SK-N-SH (cell line): ENCODE results near the gene PIAS2. TPM values are rescaled to one million over a fixed set of nuclear protein-coding genes. Genes with fewer than 3 reads are reported as not detected.
"Not testable (repeated sequence)": the region's sequence is repeated elsewhere in the genome, so short reads cannot be mapped to it uniquely, and the experiment has no call there.

ENCODE experiments used
- CTCF ChIA-PET: fragments of 300-600, 350-600 bp; formaldehyde crosslinking; extraction: SDS; loops from one replicate; lab custom pipeline; 2021; lab: Yijun Ruan, JAX
- POLR2A ChIA-PET: fragments of 350-600 bp; sonication (Branson Sonifier 250); formaldehyde crosslinking; extraction: SDS; loops from one replicate; lab custom pipeline; 2020; ENCODE audit warnings: antibody characterized with exemption, inconsistent platforms; lab: Yijun Ruan, JAX
- DNase-seq: peaks from one replicate; pipeline ENCODE4 v3.0.0; 2012
- H2AFZ ChIP-seq: fragments of 200-600 bp; sonication (generic); 2 replicates; pipeline ENCODE4 v1.8.1; 2016; ENCODE audit warnings: antibody characterized with exemption, mild to moderate bottlenecking, low read depth
- H3F3A ChIP-seq: fragments of 200-600 bp; sonication (generic); replicated peaks from 2 replicates; pipeline ENCODE3; 2016; ENCODE audit warnings: antibody characterized with exemption, mild to moderate bottlenecking; ENCODE audit not compliant: insufficient read depth
- H3K27ac ChIP-seq, 2 experiments: fragments of 200-500 bp in 1 of 2; fragments of 200-600 bp in 1 of 2; sonication (Bioruptor generic) in 1 of 2; sonication (generic), shearing (Covaris generic) in 1 of 2; 2 replicates each; pipeline versions ENCODE4 v1.5.1 to v1.6.1; 2014 to 2016; ENCODE audit warnings: low read depth in 2 of 2, inconsistent platforms in 1 of 2, low read length in 1 of 2, mild to moderate bottlenecking in 1 of 2, mixed read lengths in 1 of 2
- H3K27me3 ChIP-seq: fragments of 200-600 bp; sonication (generic), shearing (Covaris generic); 2 replicates; pipeline ENCODE4 v1.6.1; 2016; ENCODE audit warnings: mixed run types; ENCODE audit not compliant: insufficient read depth
- H3K36me3 ChIP-seq, 2 experiments: fragments of 200-500 bp in 1 of 2; fragments of 200-600 bp in 1 of 2; sonication (Bioruptor generic) in 1 of 2; sonication (generic) in 1 of 2; replicated peaks in 1 of 2; 2 replicates each; pipeline versions ENCODE3 to v1.5.1; 2014 to 2016; ENCODE audit warnings: low read length in 1 of 2, mild to moderate bottlenecking in 1 of 2; ENCODE audit not compliant: insufficient read depth in 2 of 2, control insufficient read depth in 1 of 2
- H3K4me1 ChIP-seq, 2 experiments: fragments of 200-500 bp in 1 of 2; fragments of 200-600 bp in 1 of 2; sonication (Bioruptor generic) in 1 of 2; sonication (generic), shearing (Covaris generic) in 1 of 2; 2 replicates each; pipeline versions ENCODE4 v1.5.1 to v1.6.1; 2014 to 2016; ENCODE audit warnings: low read depth in 1 of 2, low read length in 1 of 2, mixed run types in 1 of 2; ENCODE audit not compliant: insufficient read depth in 2 of 2, control insufficient read depth in 1 of 2
- H3K4me2 ChIP-seq: fragments of 200-600 bp; sonication (generic), shearing (Covaris generic); 2 replicates; pipeline ENCODE4 v1.6.1; 2017; ENCODE audit warnings: mixed run types
- H3K4me3 ChIP-seq, 2 experiments: fragments of 200-500 bp in 1 of 2; fragments of 200-600 bp in 1 of 2; sonication (Bioruptor generic) in 1 of 2; sonication (generic), shearing (Covaris generic) in 1 of 2; 2 replicates each; pipeline versions ENCODE4 v1.5.1 to v1.8.1; 2014 to 2016; ENCODE audit warnings: low read depth in 2 of 2, inconsistent platforms in 1 of 2, low read length in 1 of 2, mild to moderate bottlenecking in 1 of 2, mixed read lengths in 1 of 2, moderate library complexity in 1 of 2
- H3K79me2 ChIP-seq: fragments of 200-600 bp; sonication (generic); 2 replicates; pipeline ENCODE4 v1.8.1; 2017; ENCODE audit warnings: mild to moderate bottlenecking; ENCODE audit not compliant: insufficient read depth
- H3K9ac ChIP-seq: fragments of 200-600 bp; sonication (generic); 2 replicates; pipeline ENCODE4 v1.6.1; 2017; ENCODE audit warnings: mixed run types
- H3K9me2 ChIP-seq: fragments of 200-600 bp; sonication (generic); 2 replicates; pipeline ENCODE4 v1.6.1; 2017; ENCODE audit warnings: mixed run types
- H3K9me3 ChIP-seq: fragments of 200-600 bp; sonication (generic); 2 replicates; pipeline ENCODE4 v1.6.1; 2017; ENCODE audit warnings: mixed run types, mild to moderate bottlenecking, moderate library complexity
- H4K20me1 ChIP-seq: fragments of 200-600 bp; sonication (generic); 2 replicates; pipeline ENCODE4 v1.6.1; 2017; ENCODE audit warnings: mild to moderate bottlenecking, mixed run types; ENCODE audit not compliant: insufficient read depth
- EP300 ChIP-seq, 2 experiments: IDR thresholded peaks; 2 replicates each; pipeline versions ENCODE4 v1.4.0 to v1.6.1; 2012; ENCODE audit warnings: borderline replicate concordance in 1 of 2, low read depth in 1 of 2, low read length in 1 of 2
- FOSL2 ChIP-seq: IDR thresholded peaks from 2 replicates; pipeline ENCODE4 v1.4.0; 2012; ENCODE audit warnings: low read depth, mild to moderate bottlenecking, moderate library complexity, borderline replicate concordance
- FOXJ3 ChIP-seq: sonication (generic); formaldehyde crosslinking; IDR thresholded peaks from 2 replicates; pipeline ENCODE4 v1.5.1; 2020; ENCODE audit warnings: mild to moderate bottlenecking, missing genetic modification reagents
- MEF2A ChIP-seq: IDR thresholded peaks from 2 replicates; pipeline ENCODE4 v1.4.0; 2012; ENCODE audit warnings: low read depth, borderline replicate concordance
- SIN3A ChIP-seq: IDR thresholded peaks from 2 replicates; pipeline ENCODE4 v1.6.1; 2012; ENCODE audit warnings: low read depth, mild to moderate bottlenecking, low read length, moderate library complexity, borderline replicate concordance
- TAF1 ChIP-seq: IDR thresholded peaks from 2 replicates; pipeline ENCODE4 v1.6.1; 2012; ENCODE audit warnings: low read depth, mild to moderate bottlenecking, low read length, moderate library complexity, borderline replicate concordance
- WGBS: methylation state at CpG from one replicate; pipeline ENCODE4 v1.1.6; 2017; ENCODE audit warnings: low lambda C conversion rate; 5-methylcytosine and 5-hydroxymethylcytosine counted together
- polyA plus RNA-seq, 3 experiments: library from polyadenylated mRNA; depleted of rRNA; stranded (reverse); fragments of >200 nt; gene quantifications; 2 replicates each; pipeline ENCODE4 v1.2.3, GENCODE V29; 2012
- TF ChIP-seq, protein P1 (sequence below): IDR thresholded peaks from 2 replicates; pipeline ENCODE4 v1.4.0; 2012; ENCODE audit warnings: low read depth, borderline replicate concordance
- TF ChIP-seq, protein P2 (sequence below): fragments of 200-600 bp; sonication (generic); IDR thresholded peaks from 2 replicates; pipeline ENCODE4 v1.6.1; 2017; ENCODE audit warnings: antibody characterized with exemption, mild to moderate bottlenecking, moderate library complexity
- TF ChIP-seq, protein P3 (sequence below): IDR thresholded peaks from 2 replicates; pipeline ENCODE4; 2012

The PIAS2 gene
- polyA plus RNA-seq, 1 of the 3 experiments (the other 2 are of a cell fraction) = 9.0 TPM

DNA sequence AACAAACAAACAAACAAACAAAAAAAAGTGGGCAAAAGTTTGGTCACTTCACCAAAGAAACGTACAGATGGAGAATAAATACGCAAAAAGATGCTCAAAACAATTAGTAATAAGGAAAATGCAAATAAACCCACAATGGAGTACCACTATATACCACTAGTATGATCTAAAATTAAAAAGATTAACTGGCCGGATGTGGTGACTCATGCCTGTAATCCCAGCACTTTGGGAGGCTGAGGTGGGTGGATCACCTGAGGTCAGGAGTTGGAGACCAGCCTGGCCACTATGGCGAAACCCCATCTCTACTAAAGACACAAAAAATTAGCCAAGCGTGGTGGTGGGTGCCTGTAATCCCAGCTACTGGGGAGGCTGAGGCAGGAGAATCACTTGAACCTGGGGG is 84.9 kb downstream of the PIAS2 start:
- DNase-seq = not testable (repeated sequence)

DNA sequence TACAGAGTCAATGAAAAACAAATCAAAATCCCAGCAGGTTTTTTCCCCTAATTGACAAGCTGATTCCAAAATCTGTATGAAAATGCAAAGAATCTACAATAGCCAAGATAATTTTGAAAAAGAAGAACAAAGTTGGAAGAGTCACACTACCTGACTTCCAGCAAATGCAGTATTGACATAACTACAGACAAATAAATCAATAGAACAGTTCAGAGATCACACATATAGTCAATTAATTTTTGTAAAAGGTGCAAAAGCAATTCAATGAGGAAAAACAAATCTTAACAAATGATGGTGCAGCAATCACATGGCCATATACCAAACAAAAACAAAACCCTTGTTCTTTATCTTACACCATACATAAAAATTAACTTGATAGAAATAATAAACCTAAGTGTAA is 85.9 kb downstream of the PIAS2 start:
- Histone ChIP-seq H3K79me2 (no peaks in the 10 kb centered on the region), H3K4me2 (no peak overlapping the region), H3K36me3 (peaks cover 28 to 60% of the 10 kb centered on the region in 2 experiments), H3K9me3 (no peaks in the 10 kb centered on the region), H3K4me1 (no peaks in the 10 kb centered on the region), H4K20me1 (no peaks in the 10 kb centered on the region), H3K4me3 (no peak overlapping the region), H2AFZ (no peak overlapping the region), H3K27me3 (no peaks in the 10 kb centered on the region), H3K27ac (no peak overlapping the region), H3F3A (no peaks in the 10 kb centered on the region), H3K9ac (no peak overlapping the region), H3K9me2 (no peaks in the 10 kb centered on the region)
- TF ChIP-seq MEF2A (no peak), SIN3A (no peak), EP300 (IDR thresholded peaks at IDR 0.05; ENCODE audit: borderline replicate concordance in 1 of 2, low read depth in 1 of 2, low read length in 1 of 2) (no peak), FOXJ3 (CRISPR knock-in tag) (no peak), FOSL2 (no peak), TAF1 (no peak)
- TF ChIP-seq, protein P1, sequence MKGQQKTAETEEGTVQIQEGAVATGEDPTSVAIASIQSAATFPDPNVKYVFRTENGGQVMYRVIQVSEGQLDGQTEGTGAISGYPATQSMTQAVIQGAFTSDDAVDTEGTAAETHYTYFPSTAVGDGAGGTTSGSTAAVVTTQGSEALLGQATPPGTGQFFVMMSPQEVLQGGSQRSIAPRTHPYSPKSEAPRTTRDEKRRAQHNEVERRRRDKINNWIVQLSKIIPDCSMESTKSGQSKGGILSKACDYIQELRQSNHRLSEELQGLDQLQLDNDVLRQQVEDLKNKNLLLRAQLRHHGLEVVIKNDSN = no peak
- TF ChIP-seq, protein P2, sequence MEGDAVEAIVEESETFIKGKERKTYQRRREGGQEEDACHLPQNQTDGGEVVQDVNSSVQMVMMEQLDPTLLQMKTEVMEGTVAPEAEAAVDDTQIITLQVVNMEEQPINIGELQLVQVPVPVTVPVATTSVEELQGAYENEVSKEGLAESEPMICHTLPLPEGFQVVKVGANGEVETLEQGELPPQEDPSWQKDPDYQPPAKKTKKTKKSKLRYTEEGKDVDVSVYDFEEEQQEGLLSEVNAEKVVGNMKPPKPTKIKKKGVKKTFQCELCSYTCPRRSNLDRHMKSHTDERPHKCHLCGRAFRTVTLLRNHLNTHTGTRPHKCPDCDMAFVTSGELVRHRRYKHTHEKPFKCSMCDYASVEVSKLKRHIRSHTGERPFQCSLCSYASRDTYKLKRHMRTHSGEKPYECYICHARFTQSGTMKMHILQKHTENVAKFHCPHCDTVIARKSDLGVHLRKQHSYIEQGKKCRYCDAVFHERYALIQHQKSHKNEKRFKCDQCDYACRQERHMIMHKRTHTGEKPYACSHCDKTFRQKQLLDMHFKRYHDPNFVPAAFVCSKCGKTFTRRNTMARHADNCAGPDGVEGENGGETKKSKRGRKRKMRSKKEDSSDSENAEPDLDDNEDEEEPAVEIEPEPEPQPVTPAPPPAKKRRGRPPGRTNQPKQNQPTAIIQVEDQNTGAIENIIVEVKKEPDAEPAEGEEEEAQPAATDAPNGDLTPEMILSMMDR = no peak
- TF ChIP-seq, protein P3, sequence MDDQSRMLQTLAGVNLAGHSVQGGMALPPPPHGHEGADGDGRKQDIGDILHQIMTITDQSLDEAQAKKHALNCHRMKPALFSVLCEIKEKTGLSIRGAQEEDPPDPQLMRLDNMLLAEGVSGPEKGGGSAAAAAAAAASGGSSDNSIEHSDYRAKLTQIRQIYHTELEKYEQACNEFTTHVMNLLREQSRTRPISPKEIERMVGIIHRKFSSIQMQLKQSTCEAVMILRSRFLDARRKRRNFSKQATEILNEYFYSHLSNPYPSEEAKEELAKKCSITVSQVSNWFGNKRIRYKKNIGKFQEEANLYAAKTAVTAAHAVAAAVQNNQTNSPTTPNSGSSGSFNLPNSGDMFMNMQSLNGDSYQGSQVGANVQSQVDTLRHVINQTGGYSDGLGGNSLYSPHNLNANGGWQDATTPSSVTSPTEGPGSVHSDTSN = no peak
- POLR2A ChIA-PET = no interaction called here
- no peak for DNase-seq
- CTCF ChIA-PET = interaction anchor here (1.3 kb wide), 1 partner anchor 10 kb away, joined by 3 read pairs; no protein-coding TSS in a partner anchor

More for the DNA sequence above, 84.9 kb downstream of the PIAS2 start:
- WGBS = 95% methylated on average over 5 of the region's 5 CpGs
- H3K9me3 ChIP-seq, H3K27ac ChIP-seq, H4K20me1 ChIP-seq, H2AFZ ChIP-seq, H3K4me3 ChIP-seq, H3K9ac ChIP-seq, POLR2A ChIA-PET, CTCF ChIA-PET, H3K79me2 ChIP-seq, H3K4me2 ChIP-seq, H3F3A ChIP-seq, H3K9me2 ChIP-seq, H3K4me1 ChIP-seq, H3K27me3 ChIP-seq: not testable (repeated sequence)
- H3K36me3 ChIP-seq = peaks cover 22 to 50% of the 10 kb centered on the region in 2 experiments
